ENCODE results near the gene INKA2.

The INKA2 gene

DNA sequence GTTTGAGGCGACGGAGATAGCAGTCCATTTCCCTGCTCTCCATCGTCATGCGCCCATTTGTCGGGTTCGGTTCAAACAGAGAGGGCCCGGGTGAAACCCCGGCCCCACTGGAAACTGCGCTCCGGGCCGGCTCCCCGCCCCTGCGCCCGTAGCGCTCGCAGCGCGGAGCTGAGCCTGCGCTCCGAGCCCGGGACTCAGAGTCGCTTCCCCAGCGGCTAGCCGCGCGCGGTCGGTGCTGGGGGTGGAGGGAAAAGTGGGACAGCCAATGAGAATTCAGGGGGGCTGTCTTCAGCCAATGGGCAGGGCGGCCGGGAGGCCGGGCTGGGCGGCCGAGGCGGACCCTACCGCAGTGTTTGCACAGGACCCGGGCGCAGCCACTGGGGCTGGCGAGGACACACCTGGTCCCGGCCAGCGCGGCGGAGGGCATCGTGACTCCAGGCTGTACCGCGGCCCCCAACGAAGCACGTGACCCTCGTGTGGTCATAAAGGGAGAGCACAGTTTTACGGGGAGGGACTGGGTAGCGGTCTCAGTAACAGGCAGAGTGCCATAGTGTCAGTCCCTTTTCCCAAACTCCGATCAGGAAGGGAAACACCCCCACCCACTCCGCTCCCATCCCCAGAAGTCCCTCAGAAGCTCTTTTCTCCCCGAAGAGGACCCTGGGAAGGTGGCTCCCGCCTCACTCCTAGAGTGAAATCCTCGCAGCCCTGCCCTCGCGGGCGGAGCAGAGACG lies at the start of gene INKA2:
Gene INKA2, minus strand, starts transcription at position 202 of the 731 bp plus-strand sequence. Its CDS starts 153 bp downstream, at position 49.
- TF ChIP-seq GATA1 (IDR thresholded peaks at IDR 0.05; ENCODE audit: low read depth, low read length) (no peak), POLR2A (IDR thresholded peaks at IDR 0.05; ENCODE audit: low read length) (peak; percentile 63)
- peak; percentile 85 to 88 for DNase-seq

DNA sequence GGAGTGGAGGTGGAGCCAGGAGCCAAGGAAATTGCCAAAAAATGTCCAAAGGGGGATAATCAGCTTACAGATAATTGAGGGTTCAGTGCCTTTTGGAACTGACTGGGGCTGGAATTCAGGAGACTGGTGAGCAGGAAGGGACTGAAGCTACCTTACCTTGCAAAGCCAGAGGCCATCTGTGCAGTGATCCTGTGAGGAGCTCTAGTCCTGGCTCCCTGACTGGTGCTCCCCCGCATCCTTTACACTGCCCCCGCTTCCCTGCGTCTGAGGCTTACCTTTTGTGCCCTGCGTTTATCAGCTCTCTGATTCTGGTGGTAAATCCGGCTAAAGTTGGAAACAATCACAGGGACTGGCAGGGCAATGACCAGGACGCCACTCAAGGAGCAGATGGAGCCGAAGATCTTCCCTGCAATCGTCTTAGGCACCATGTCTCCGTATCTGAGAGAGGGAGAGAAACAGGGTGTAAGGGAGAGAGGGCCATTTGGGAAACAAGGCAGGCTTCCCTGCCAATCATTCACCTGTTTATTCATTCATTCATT lies 47.5 kb upstream of the INKA2 start:
- no peak for DNase-seq
- TF ChIP-seq POLR2A (IDR thresholded peaks at IDR 0.05; ENCODE audit: low read length) (no peak), GATA1 (IDR thresholded peaks at IDR 0.05; ENCODE audit: low read depth, low read length) (no peak)

DNA sequence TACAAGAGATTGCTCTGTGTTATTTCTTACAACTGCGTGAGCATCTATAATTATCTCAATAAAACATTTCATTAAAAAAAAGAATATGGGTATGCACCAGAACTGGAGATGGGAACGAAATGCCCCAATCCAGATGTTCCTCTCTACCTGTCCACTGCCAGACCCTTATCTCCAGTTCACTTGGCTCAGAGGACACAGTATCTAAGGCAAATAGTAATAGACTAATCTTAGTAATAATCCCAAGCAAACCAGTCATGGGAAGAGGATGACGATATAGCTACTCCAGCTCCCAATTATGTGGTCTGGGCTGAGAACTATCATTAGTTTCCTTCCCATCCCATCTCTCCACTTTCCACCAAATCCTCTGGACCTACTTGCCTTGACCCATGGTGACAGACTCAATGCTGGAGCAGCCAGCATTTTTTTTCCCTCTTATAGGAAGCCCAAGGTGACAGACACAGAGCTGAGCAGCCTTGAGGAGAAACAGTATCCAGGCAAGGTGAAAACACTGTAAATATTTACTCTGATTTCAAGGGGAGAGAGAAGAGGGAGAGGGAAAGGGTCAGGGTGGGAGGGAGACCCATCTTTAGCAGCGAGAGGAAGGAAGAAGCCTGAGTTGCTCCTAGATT lies 45.2 kb upstream of the INKA2 start:
- no peak for DNase-seq
- TF ChIP-seq GATA1 (IDR thresholded peaks at IDR 0.05; ENCODE audit: low read depth, low read length) (no peak), POLR2A (IDR thresholded peaks at IDR 0.05; ENCODE audit: low read length) (no peak)

DNA sequence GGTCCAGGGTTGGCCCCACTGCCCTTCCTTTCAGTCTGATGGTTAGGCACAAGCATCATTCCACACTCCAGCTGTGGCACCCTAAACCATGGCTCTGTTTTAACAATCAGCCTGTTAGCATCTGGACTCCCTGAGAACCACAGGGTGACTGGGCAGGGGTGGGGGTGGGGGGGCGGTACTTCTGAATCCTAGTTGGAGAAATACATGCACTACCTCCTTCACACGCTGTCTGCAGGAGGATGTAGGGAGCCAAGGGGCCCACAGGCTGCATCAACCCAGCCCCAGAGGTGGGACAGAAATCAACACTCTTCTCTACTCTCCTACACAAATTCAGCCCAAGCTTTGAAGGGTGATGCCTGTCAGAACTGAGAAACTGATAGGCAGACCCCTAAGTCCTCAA lies 40.4 kb upstream of the INKA2 start:
- no peak for TF ChIP-seq POLR2A (IDR thresholded peaks at IDR 0.05; ENCODE audit: low read length)
- no peak for TF ChIP-seq GATA1 (IDR thresholded peaks at IDR 0.05; ENCODE audit: low read depth, low read length)
- DNase-seq = no peak

DNA sequence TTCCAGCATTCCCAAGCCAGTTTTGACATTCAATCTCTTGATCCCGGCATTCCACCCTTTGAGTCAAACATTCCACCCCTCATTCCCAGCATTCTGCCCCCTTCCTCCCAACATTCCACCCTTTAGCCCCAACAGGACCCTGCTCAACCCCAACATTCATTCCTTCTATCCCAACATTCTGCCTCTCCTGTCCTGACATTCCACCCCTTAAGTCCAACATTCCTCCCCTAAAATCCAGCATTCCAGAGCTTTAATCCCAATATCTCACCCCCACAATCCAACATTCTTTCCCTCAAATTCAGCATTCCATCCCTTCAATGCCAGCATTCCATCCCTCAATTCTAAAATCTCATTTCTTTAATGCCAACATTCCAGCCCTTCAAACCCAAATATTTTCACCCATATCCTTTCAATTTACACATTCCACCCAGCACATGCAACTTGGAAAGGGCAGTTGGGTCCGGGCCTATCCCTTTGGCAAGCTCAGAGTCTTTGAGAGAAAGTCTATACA lies 39.4 kb upstream of the INKA2 start:
- DNase-seq = no peak
- TF ChIP-seq GATA1 (IDR thresholded peaks at IDR 0.05; ENCODE audit: low read depth, low read length) (no peak), POLR2A (IDR thresholded peaks at IDR 0.05; ENCODE audit: low read length) (no peak)

DNA sequence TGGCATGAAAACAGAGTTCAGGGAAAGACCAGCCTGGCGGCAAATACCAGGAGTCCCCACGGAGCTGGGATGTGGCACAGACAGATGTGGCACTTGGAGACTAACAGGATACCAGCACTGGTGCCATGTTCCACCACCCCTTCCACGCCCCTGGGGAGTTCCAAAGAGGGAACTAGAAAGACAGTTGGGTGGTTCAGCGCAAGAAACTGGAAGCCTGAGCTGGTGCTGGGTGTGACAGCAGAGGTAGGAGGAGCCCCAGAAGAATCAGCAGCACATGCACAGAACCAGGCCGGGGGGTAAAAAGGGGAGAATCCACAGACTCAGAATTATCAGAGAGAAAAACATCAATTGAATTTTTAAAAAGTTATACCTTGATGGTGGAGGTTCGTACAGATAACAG lies 38.9 kb upstream of the INKA2 start:
- TF ChIP-seq POLR2A (IDR thresholded peaks at IDR 0.05; ENCODE audit: low read length) (no peak), GATA1 (IDR thresholded peaks at IDR 0.05; ENCODE audit: low read depth, low read length) (no peak)
- no peak for DNase-seq

DNA sequence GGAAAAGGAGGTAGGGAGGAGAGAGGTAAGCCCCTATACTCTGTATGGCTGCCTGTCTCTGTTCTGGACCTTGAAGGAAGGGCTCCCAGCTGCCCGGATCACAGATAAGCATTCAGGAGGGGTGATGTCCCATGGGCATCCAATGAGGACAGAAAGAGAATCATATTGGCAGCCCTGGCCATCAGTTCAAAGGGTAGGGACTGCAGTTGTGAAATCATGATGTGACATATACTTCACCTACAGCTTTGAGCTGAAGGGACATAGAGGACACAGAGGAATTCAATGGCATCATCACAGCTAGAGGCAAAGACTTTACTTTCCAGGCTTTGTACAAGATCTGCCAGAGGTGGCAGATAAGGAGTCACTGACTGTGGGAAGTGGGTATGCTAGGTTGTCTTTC lies 38.1 kb upstream of the INKA2 start:
- DNase-seq = no peak
- TF ChIP-seq GATA1 (IDR thresholded peaks at IDR 0.05; ENCODE audit: low read depth, low read length) = no peak
- no peak for TF ChIP-seq POLR2A (IDR thresholded peaks at IDR 0.05; ENCODE audit: low read length)

DNA sequence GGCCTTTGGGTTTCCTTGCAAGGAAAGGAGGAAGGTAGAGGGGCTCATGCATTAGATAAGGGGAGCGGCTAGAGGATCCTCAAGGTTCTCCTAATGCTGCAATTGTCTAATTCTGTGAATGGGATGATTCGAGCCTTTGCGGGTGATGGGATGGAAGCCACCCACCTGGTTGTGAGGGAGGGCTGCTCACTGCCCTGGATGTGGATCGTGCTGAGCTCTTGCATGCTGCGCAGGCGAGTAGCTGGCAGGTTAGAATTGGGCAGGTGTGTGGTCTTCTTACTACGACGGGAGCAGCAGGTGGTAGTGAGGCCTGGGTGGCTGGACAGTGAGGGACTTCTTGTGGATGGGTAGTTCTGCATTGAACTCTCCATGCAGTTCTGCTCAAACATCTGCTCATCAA lies 37.7 kb upstream of the INKA2 start:
- DNase-seq = no peak
- TF ChIP-seq POLR2A (IDR thresholded peaks at IDR 0.05; ENCODE audit: low read length) = no peak
- TF ChIP-seq GATA1 (IDR thresholded peaks at IDR 0.05; ENCODE audit: low read depth, low read length) = no peak

DNA sequence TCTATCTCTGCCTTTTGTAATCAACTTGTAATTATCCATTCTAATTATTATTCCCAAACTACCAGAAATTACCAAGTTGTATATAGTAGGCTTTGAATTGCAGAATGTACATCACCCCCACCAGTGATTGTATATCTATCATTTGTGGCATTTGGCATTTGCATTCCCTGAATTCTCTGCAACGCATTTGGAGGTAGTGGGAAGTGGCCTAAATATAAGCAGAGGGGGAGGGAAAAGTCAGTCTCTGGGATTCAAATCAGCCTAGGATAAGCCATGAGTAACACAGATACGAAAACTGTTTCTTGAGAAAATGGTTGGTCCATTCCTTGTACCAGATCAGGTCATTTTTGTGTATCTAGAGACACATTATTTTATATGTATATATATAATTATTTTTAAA lies 37.2 kb upstream of the INKA2 start:
- DNase-seq = no peak
- TF ChIP-seq POLR2A (IDR thresholded peaks at IDR 0.05; ENCODE audit: low read length) (no peak), GATA1 (IDR thresholded peaks at IDR 0.05; ENCODE audit: low read depth, low read length) (no peak)

DNA sequence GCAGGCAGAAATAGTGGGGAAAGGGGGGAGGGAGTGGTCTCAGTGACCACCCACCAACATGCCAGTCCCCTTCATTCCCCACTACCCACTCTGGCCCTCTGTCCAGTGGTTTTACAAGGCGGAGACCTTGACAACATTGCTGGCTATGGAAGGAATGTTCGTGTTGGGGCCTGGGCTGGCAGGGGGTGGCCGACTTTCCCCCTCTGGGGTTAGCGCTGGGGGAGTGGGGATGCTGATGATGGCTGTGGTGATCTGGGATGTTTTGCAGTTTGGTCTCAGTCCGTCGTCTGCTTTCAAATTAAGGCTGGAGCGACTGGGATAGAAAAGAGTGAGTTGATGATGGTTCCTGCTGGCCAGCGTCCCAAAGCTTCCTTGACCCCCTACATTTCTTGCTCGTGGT lies 36.8 kb upstream of the INKA2 start:
- no peak for DNase-seq
- TF ChIP-seq GATA1 (IDR thresholded peaks at IDR 0.05; ENCODE audit: low read depth, low read length) (no peak), POLR2A (IDR thresholded peaks at IDR 0.05; ENCODE audit: low read length) (no peak)

DNA sequence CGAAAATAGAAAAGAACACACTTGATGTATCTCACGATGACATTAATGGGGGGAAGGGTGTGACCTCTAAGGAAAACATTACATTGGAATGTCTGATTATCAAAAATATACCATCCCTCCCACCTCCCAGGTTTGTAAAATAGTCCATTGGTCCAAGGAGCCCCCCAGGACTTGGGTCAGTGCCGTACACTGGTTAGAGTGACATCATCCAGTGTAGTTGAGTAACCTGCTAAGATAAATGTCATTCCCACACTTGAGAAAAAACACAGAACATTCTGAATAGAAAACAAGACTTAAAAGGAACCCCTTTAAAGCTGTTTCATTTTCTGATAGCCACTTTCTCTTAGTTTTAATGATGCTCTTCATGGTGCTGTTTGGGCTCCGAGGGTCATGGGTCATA lies 31.7 kb upstream of the INKA2 start:
- TF ChIP-seq POLR2A (IDR thresholded peaks at IDR 0.05; ENCODE audit: low read length) = no peak
- no peak for TF ChIP-seq GATA1 (IDR thresholded peaks at IDR 0.05; ENCODE audit: low read depth, low read length)
- no peak for DNase-seq

DNA sequence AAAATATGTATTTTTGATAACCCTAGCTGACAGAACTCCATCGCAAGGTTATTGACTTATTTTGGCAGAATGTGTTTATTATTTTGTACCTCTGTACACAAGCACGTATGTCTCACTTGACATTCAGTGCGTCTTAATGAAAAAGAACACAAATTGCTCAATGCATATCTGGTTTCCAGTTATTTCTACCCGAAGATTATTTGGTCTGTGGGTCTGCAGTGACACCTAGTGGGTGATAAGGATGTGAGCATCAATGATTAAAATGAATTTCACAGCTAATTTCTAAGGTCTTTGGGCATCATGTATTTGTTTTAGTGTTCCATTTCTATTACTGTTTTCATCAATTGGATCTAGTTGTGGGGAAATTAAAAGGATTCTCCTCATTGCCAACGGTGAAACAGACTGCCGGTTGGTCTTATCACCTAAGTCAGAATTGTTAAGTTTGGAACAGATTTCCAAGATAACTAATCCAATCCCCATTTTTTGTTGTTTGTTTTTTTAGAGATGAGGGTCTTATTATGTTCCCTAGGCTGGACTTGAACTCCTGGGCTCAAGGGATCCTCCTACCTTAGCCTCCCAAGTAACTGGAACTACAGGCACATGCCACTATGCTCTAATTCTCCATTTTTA lies 30.4 kb upstream of the INKA2 start:
- TF ChIP-seq POLR2A (IDR thresholded peaks at IDR 0.05; ENCODE audit: low read length) = no peak
- TF ChIP-seq GATA1 (IDR thresholded peaks at IDR 0.05; ENCODE audit: low read depth, low read length) = no peak
- DNase-seq = peak; percentile 78 to 86

DNA sequence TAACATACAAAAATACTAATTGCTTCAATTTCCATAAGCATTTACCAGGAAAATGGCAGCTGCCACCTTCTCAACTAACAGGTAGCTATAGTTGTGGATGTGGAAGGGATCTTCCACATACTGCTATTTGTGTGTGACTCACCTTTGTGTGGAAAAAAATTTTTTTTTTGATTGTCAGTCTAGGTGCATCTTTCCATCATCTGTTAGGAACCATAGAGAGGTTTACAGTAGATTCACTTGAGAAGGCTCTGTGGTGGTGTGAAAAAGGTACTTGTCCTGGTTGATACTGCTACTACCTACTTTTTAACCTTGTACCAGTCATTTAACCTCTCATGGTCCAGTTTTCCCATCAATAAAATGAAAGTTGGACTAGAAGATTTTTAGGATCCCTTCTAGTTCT lies 29.4 kb upstream of the INKA2 start:
- no peak for DNase-seq
- TF ChIP-seq POLR2A (IDR thresholded peaks at IDR 0.05; ENCODE audit: low read length) (no peak), GATA1 (IDR thresholded peaks at IDR 0.05; ENCODE audit: low read depth, low read length) (no peak)

DNA sequence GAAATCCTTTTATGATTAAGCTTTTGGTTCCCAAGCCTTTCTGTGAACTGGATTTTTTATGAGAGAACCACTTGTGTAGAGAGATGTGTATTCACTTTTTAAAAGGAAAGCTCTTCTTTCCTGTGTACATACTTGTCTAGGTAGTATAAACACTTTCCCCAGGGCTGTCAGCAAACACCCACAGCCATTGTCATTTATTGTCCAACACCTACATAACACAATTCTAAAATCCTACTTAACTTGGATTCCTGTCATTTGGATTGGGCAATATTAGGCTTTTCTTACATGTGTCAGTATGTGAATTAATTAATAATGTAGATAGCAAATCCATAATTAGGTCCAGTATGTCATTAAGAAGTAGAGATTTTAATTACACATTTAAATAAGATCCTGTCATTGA lies 28.8 kb upstream of the INKA2 start:
- TF ChIP-seq POLR2A (IDR thresholded peaks at IDR 0.05; ENCODE audit: low read length) (no peak), GATA1 (IDR thresholded peaks at IDR 0.05; ENCODE audit: low read depth, low read length) (no peak)
- no peak for DNase-seq

Measured in erythroblast (primary cell).